H9 (cell line): ENCODE data around the gene TRMT61A. TPM values are rescaled to one million over a fixed set of nuclear protein-coding genes. Genes with fewer than 3 reads are reported as not detected.

Source experiments
- DNase-seq: peaks from one replicate; pipeline ENCODE4 v3.0.0-alpha.2; 2017
- H2AFZ ChIP-seq: one replicate; pipeline ENCODE4 v1.6.1; 2013; ENCODE audit warnings: mild to moderate bottlenecking, low read length, control low read depth, moderate library complexity
- H2AK5ac ChIP-seq: 2 replicates; pipeline ENCODE4 v1.6.1; 2013; ENCODE audit warnings: low read length, control low read depth, mixed read lengths; ENCODE audit not compliant: insufficient read length
- H2BK120ac ChIP-seq: one replicate; pipeline ENCODE4 v1.6.1; 2013; ENCODE audit warnings: low read depth, mild to moderate bottlenecking, low read length, control low read depth, inconsistent platforms; ENCODE audit not compliant: poor library complexity, severe bottlenecking
- H2BK12ac ChIP-seq: 2 replicates; pipeline ENCODE4 v1.6.1; 2013; ENCODE audit warnings: low read length, control low read depth, mixed read lengths, low read depth; ENCODE audit not compliant: insufficient read length
- H2BK15ac ChIP-seq: 2 replicates; pipeline ENCODE4 v1.6.1; 2013; ENCODE audit warnings: low read depth, low read length, control low read depth
- H2BK20ac ChIP-seq: one replicate; pipeline ENCODE4 v1.6.1; 2013; ENCODE audit warnings: low read depth, mild to moderate bottlenecking, low read length, control low read depth, inconsistent platforms; ENCODE audit not compliant: poor library complexity, severe bottlenecking
- H2BK5ac ChIP-seq: 2 replicates; pipeline ENCODE4 v1.6.1; 2013; ENCODE audit warnings: low read length, control low read depth, mixed read lengths; ENCODE audit not compliant: insufficient read length
- H3K14ac ChIP-seq: 2 replicates; pipeline ENCODE4 v1.6.1; 2013; ENCODE audit warnings: low read length, control low read depth; ENCODE audit not compliant: insufficient read depth
- H3K18ac ChIP-seq: 2 replicates; pipeline ENCODE4 v1.6.1; 2013; ENCODE audit warnings: low read depth, mild to moderate bottlenecking, mixed read lengths, low read length, control low read depth; ENCODE audit not compliant: insufficient read length
- H3K23ac ChIP-seq: 2 replicates; pipeline ENCODE4 v1.6.1; 2013; ENCODE audit warnings: low read length, control low read depth, mixed read lengths, low read depth; ENCODE audit not compliant: insufficient read length
- H3K23me2 ChIP-seq: 2 replicates; pipeline ENCODE4 v1.6.1; 2013; ENCODE audit warnings: low read depth, mild to moderate bottlenecking, mixed read lengths, low read length, control low read depth; ENCODE audit not compliant: insufficient read length, poor library complexity, severe bottlenecking
- H3K27ac ChIP-seq: 2 replicates; pipeline ENCODE4 v1.5.1; 2013; ENCODE audit warnings: low read length, control low read depth, mixed read lengths, low read depth; ENCODE audit not compliant: insufficient read length
- H3K27me3 ChIP-seq: 2 replicates; pipeline ENCODE4 v1.6.1; 2013; ENCODE audit warnings: low read length, control low read depth, inconsistent platforms; ENCODE audit not compliant: insufficient read depth
- H3K4ac ChIP-seq: 2 replicates; pipeline ENCODE4 v1.6.1; 2013; ENCODE audit warnings: low read depth, mild to moderate bottlenecking, control low read depth, inconsistent platforms, low read length, moderate library complexity
- H3K4me1 ChIP-seq: 2 replicates; pipeline ENCODE4 v1.6.1; 2013; ENCODE audit warnings: low read length, control low read depth, inconsistent platforms; ENCODE audit not compliant: insufficient read depth
- H3K4me2 ChIP-seq: 2 replicates; pipeline ENCODE4 v1.6.1; 2013; ENCODE audit warnings: low read length, control low read depth, mixed read lengths; ENCODE audit not compliant: insufficient read length, insufficient read depth
- H3K56ac ChIP-seq: 2 replicates; pipeline ENCODE4 v1.6.1; 2013; ENCODE audit warnings: low read depth, mild to moderate bottlenecking, mixed read lengths, low read length, control low read depth; ENCODE audit not compliant: insufficient read length
- H3K79me1 ChIP-seq: 2 replicates; pipeline ENCODE4 v1.6.1; 2013; ENCODE audit warnings: low read depth, mild to moderate bottlenecking, moderate library complexity, low read length, control low read depth, inconsistent platforms; ENCODE audit not compliant: insufficient read depth, poor library complexity, severe bottlenecking
- H3K79me2 ChIP-seq: 2 replicates; pipeline ENCODE4 v1.6.1; 2013; ENCODE audit warnings: low read length, control low read depth, inconsistent platforms; ENCODE audit not compliant: insufficient read depth
- H3K9ac ChIP-seq: 2 replicates; pipeline ENCODE4 v1.6.1; 2013; ENCODE audit warnings: low read length, control low read depth, mixed read lengths; ENCODE audit not compliant: insufficient read length; ENCODE audit errors: extremely low read depth
- H3K9me3 ChIP-seq: one replicate; pipeline ENCODE4 v1.6.1; 2013; ENCODE audit warnings: low read depth, low read length, inconsistent platforms; ENCODE audit not compliant: control insufficient read depth
- H3T11ph ChIP-seq: one replicate; pipeline ENCODE4 v1.6.1; 2013; ENCODE audit warnings: mild to moderate bottlenecking, low read length, control low read depth, inconsistent platforms
- H4K20me1 ChIP-seq: one replicate; pipeline ENCODE4 v1.6.1; 2013; ENCODE audit not compliant: control insufficient read depth, insufficient read length, insufficient read depth
- H4K5ac ChIP-seq: 2 replicates; pipeline ENCODE4 v1.6.1; 2013; ENCODE audit warnings: low read depth, mild to moderate bottlenecking, mixed read lengths, low read length, control low read depth; ENCODE audit not compliant: insufficient read length
- H4K8ac ChIP-seq: replicated peaks from 2 replicates; pipeline ENCODE4 v1.6.1; 2013; ENCODE audit warnings: low read length, control low read depth, mixed read lengths, low read depth; ENCODE audit not compliant: insufficient read length
- H4K91ac ChIP-seq: 2 replicates; pipeline ENCODE4 v1.6.1; 2013; ENCODE audit warnings: low read depth, mild to moderate bottlenecking, moderate library complexity, mixed read lengths, low read length, control low read depth; ENCODE audit not compliant: insufficient read length
- H3K27ac Mint-ChIP-seq, 3 experiments: 2 replicates in 2 of 3; 3 replicates in 1 of 3; pipeline ENCODE4 v1.8.0; 2020 to 2021; ENCODE audit warnings: mixed read lengths in 3 of 3, mild to moderate bottlenecking in 1 of 3, moderate library complexity in 1 of 3
- H3K27me3 Mint-ChIP-seq: 2 replicates; pipeline ENCODE4 v1.8.0; 2021; ENCODE audit warnings: low read depth, mild to moderate bottlenecking, moderate library complexity, mixed read lengths
- H3K36me3 Mint-ChIP-seq, 3 experiments: 2 replicates in 2 of 3; 3 replicates in 1 of 3; pipeline ENCODE4 v1.8.0; 2020 to 2021; ENCODE audit warnings: low read depth in 3 of 3, mixed read lengths in 3 of 3; ENCODE audit not compliant: insufficient read depth in 1 of 3
- H3K4me1 Mint-ChIP-seq, 2 experiments: 2 replicates each; pipeline ENCODE4 v1.8.0; 2020; ENCODE audit warnings: mixed read lengths in 2 of 2
- H3K4me3 Mint-ChIP-seq, 2 experiments: 2 replicates in 1 of 2; 3 replicates in 1 of 2; pipeline ENCODE4 v1.8.0; 2020 to 2021; ENCODE audit warnings: mild to moderate bottlenecking in 2 of 2, mixed read lengths in 2 of 2, moderate library complexity in 1 of 2
- H3K9me3 Mint-ChIP-seq, 2 experiments: 2 replicates in 1 of 2; 3 replicates in 1 of 2; pipeline ENCODE4 v1.8.0; 2020; ENCODE audit warnings: mild to moderate bottlenecking in 2 of 2, mixed read lengths in 2 of 2, moderate library complexity in 1 of 2
- WGBS: extraction: QIAGEN DNeasy Blood & Tissue Kit; methylation state at CpG from one replicate; pipeline ENCODE4 v1.1.7; 2013; ENCODE audit warnings: missing lambda C conversion rate, low lambda C conversion rate, mixed read lengths; ENCODE audit not compliant: insufficient read length; ENCODE audit errors: extremely low coverage; 5-methylcytosine and 5-hydroxymethylcytosine counted together
- total RNA-seq: library from RNA; stranded (reverse); gene quantifications from 2 replicates; pipeline ENCODE4 v1.2.1, GENCODE V29; 2021
- TF ChIP-seq, protein P1 (sequence below): fragments of 200-600 bp; sonication (generic); conservative IDR thresholded peaks from 3 replicates; pipeline ENCODE4 v1.8.0; 2021; ENCODE audit warnings: antibody characterized with exemption, mild to moderate bottlenecking

Gene TRMT61A
- total RNA-seq, 1 experiment from 2014 or later: 21.9 TPM

DNA sequence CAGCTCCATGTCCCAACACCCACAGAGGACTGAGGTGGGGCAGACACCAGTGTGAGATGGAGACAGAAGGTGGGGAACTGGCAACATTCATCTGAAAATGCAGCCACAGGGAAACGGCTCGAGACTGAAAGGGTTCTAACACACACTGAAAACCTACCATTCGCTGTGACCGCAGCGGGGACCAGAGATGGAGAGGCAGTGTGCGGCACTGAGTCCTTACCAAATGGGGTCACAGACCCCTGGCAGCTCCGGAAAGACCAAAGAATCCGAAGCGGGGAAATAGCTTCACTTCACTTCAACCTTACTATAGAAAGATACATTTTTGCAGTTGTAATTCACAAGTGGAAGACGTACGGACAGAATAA is 23.8 kb downstream of the TRMT61A start:
- Histone ChIP-seq H3K4me1 (no peaks in the 10 kb centered on the region), H4K91ac (no peak overlapping the region), H2BK15ac (no peak overlapping the region), H3K27ac (no peak overlapping the region), H2BK5ac (no peak overlapping the region), H4K5ac (no peak overlapping the region), H2AFZ (no peak overlapping the region), H2BK120ac (no peak overlapping the region), H3K18ac (no peak overlapping the region), H3K14ac (no peak overlapping the region), H3K79me2 (no peaks in the 10 kb centered on the region), H2BK20ac (no peak overlapping the region), H3K27me3 (no peaks in the 10 kb centered on the region), H3T11ph (no peak overlapping the region), H2BK12ac (no peak overlapping the region), H4K8ac (no peak overlapping the region), H3K4ac (no peak overlapping the region), H3K23me2 (no peaks in the 10 kb centered on the region), H3K9me3 (no peaks in the 10 kb centered on the region), H3K23ac (no peak overlapping the region), H2AK5ac (no peak overlapping the region), H3K4me2 (no peak overlapping the region), H3K79me1 (no peaks in the 10 kb centered on the region), H4K20me1 (no peaks in the 10 kb centered on the region), H3K56ac (no peak overlapping the region), H3K9ac (no peak overlapping the region)
- TF ChIP-seq, protein P1, sequence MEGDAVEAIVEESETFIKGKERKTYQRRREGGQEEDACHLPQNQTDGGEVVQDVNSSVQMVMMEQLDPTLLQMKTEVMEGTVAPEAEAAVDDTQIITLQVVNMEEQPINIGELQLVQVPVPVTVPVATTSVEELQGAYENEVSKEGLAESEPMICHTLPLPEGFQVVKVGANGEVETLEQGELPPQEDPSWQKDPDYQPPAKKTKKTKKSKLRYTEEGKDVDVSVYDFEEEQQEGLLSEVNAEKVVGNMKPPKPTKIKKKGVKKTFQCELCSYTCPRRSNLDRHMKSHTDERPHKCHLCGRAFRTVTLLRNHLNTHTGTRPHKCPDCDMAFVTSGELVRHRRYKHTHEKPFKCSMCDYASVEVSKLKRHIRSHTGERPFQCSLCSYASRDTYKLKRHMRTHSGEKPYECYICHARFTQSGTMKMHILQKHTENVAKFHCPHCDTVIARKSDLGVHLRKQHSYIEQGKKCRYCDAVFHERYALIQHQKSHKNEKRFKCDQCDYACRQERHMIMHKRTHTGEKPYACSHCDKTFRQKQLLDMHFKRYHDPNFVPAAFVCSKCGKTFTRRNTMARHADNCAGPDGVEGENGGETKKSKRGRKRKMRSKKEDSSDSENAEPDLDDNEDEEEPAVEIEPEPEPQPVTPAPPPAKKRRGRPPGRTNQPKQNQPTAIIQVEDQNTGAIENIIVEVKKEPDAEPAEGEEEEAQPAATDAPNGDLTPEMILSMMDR: no peak
- H3K4me1 Mint-ChIP-seq: peaks cover 7 to 8% of the 10 kb centered on the region in 2 experiments
- WGBS: no CpG with 5 or more reads among the region's 11 CpGs
- H3K27ac Mint-ChIP-seq: no peak overlapping the region
- no peaks in the 10 kb centered on the region for H3K27me3 Mint-ChIP-seq
- H3K4me3 Mint-ChIP-seq: no peak overlapping the region
- no peak for DNase-seq
- no peaks in the 10 kb centered on the region for H3K9me3 Mint-ChIP-seq
- peaks cover 0 to 3% (median 0%) of the 10 kb centered on the region in 3 experiments; a peak in 1 of 7 replicates for H3K36me3 Mint-ChIP-seq
